Neuronal stem cell (in vitro differentiated cells): Measurements from ENCODE around the gene CNTFR.

Experiments
- DNase-seq: peaks from one replicate; pipeline ENCODE4 v3.0.0-alpha.2; 2013; ENCODE audit warnings: low spot score
- H2AFZ ChIP-seq: one replicate; pipeline ENCODE4 v1.6.1; 2013; ENCODE audit warnings: mild to moderate bottlenecking, low read length, inconsistent platforms
- H2AK5ac ChIP-seq: 2 replicates; pipeline ENCODE4 v1.6.1; 2013; ENCODE audit warnings: low read depth, mild to moderate bottlenecking, inconsistent platforms, low read length, moderate library complexity, mixed read lengths
- H2BK120ac ChIP-seq: 2 replicates; pipeline ENCODE4 v1.6.1; 2013; ENCODE audit warnings: low read depth, mild to moderate bottlenecking, inconsistent platforms, low read length, moderate library complexity, mixed read lengths
- H2BK12ac ChIP-seq: one replicate; pipeline ENCODE4 v1.6.1; 2013; ENCODE audit warnings: low read length, inconsistent platforms
- H2BK15ac ChIP-seq: 2 replicates; pipeline ENCODE4 v1.6.1; 2013; ENCODE audit warnings: mild to moderate bottlenecking, low read length, inconsistent platforms, mixed read lengths
- H2BK5ac ChIP-seq: one replicate; pipeline ENCODE4 v1.6.1; 2013; ENCODE audit warnings: inconsistent platforms, mild to moderate bottlenecking, low read length, moderate library complexity
- H3K14ac ChIP-seq: one replicate; pipeline ENCODE4 v1.6.1; 2013; ENCODE audit warnings: low read length, inconsistent platforms
- H3K18ac ChIP-seq: 2 replicates; pipeline ENCODE4 v1.6.1; 2013; ENCODE audit warnings: low read length, inconsistent platforms
- H3K23ac ChIP-seq: 2 replicates; pipeline ENCODE4 v1.6.1; 2013; ENCODE audit warnings: low read depth, mild to moderate bottlenecking, mixed read lengths, low read length, inconsistent platforms; ENCODE audit not compliant: poor library complexity
- H3K27ac ChIP-seq: replicated peaks from 3 replicates; pipeline ENCODE4 v1.5.1; 2013; ENCODE audit warnings: low read length, inconsistent platforms
- H3K27me3 ChIP-seq, 3 experiments: 2 replicates each; pipeline ENCODE4 v1.6.1; 2013; ENCODE audit warnings: low read length in 3 of 3, mild to moderate bottlenecking in 2 of 3, inconsistent platforms in 1 of 3, low read depth in 1 of 3, mixed read lengths in 1 of 3, moderate library complexity in 1 of 3; ENCODE audit not compliant: control insufficient read depth in 3 of 3, insufficient read depth in 3 of 3
- H3K36me3 ChIP-seq, 2 donors: replicated peaks in 1 of 2; 2 replicates each; pipeline ENCODE4 v1.6.1; 2013; ENCODE audit warnings: low read length in 2 of 2; ENCODE audit not compliant: control insufficient read depth in 2 of 2, insufficient read depth in 2 of 2
- H3K4ac ChIP-seq: 2 replicates; pipeline ENCODE4 v1.6.1; 2013; ENCODE audit warnings: inconsistent platforms, mild to moderate bottlenecking, low read length, moderate library complexity
- H3K4me1 ChIP-seq, 2 donors: 1 replicate in 1 of 2; 2 replicates in 1 of 2; pipeline ENCODE4 v1.6.1; 2013; ENCODE audit warnings: low read length in 2 of 2, low read depth in 1 of 2; ENCODE audit not compliant: control insufficient read depth in 2 of 2, insufficient read depth in 1 of 2
- H3K4me2 ChIP-seq: one replicate; pipeline ENCODE4 v1.6.1; 2013; ENCODE audit warnings: mild to moderate bottlenecking, low read length, inconsistent platforms; ENCODE audit not compliant: insufficient read depth, poor library complexity, severe bottlenecking
- H3K4me3 ChIP-seq, 2 donors: 2 replicates each; pipeline ENCODE4 v1.5.1; 2013; ENCODE audit warnings: low read length in 2 of 2, mild to moderate bottlenecking in 2 of 2, inconsistent platforms in 1 of 2, moderate library complexity in 1 of 2
- H3K79me1 ChIP-seq: one replicate; pipeline ENCODE4 v1.6.1; 2013; ENCODE audit warnings: low read depth, mild to moderate bottlenecking, inconsistent platforms, low read length, moderate library complexity
- H3K9ac ChIP-seq: one replicate; pipeline ENCODE4 v1.6.1; 2013; ENCODE audit warnings: mild to moderate bottlenecking, low read depth, low read length, inconsistent platforms; ENCODE audit not compliant: poor library complexity
- H3K9me3 ChIP-seq, 2 donors: replicated peaks in 1 of 2; 2 replicates each; pipeline versions ENCODE3 to v1.6.1; 2013; ENCODE audit warnings: low read length in 2 of 2, mild to moderate bottlenecking in 2 of 2, inconsistent platforms in 1 of 2, low read depth in 1 of 2, mixed read lengths in 1 of 2, moderate library complexity in 1 of 2; ENCODE audit not compliant: control insufficient read depth in 2 of 2, insufficient read depth in 1 of 2
- H4K8ac ChIP-seq: one replicate; pipeline ENCODE4 v1.6.1; 2013; ENCODE audit warnings: low read depth, mild to moderate bottlenecking, inconsistent platforms, low read length, moderate library complexity
- H4K91ac ChIP-seq: one replicate; pipeline ENCODE4 v1.6.1; 2013; ENCODE audit warnings: low read length, low read depth, mild to moderate bottlenecking, inconsistent platforms; ENCODE audit not compliant: poor library complexity
- WGBS, 2 donors: extraction: QIAGEN DNeasy Blood & Tissue Kit; methylation state at CpG; one replicate each; pipeline ENCODE4 v1.1.7; 2013; ENCODE audit warnings: missing lambda C conversion rate in 2 of 2, mixed read lengths in 1 of 2; ENCODE audit not compliant: insufficient read length in 2 of 2, insufficient replicate concordance in 1 of 2; ENCODE audit errors: extremely low coverage in 2 of 2; 5-methylcytosine and 5-hydroxymethylcytosine counted together

CNTFR gene

GRCh38 chr9:34610434-34611206 is 21.1 kb upstream of the CNTFR start:
- peak overlapping the region in 1 of 2 donors; percentile 73 for H3K4me3 ChIP-seq
- peak overlapping the region; percentile 12 for H3K14ac ChIP-seq
- no peaks in the 10 kb centered on the region for H3K9me3 ChIP-seq
- peaks cover 11 to 19% of the 10 kb centered on the region in 2 donors for H3K36me3 ChIP-seq
- H3K4ac ChIP-seq, result no peak overlapping the region
- no peak overlapping the region for H3K23ac ChIP-seq
- H4K91ac ChIP-seq, result no peak overlapping the region
- H3K79me1 ChIP-seq, result peaks cover 6% of the 10 kb centered on the region
- peak overlapping the region; percentile 27 for H2BK12ac ChIP-seq
- H2BK15ac ChIP-seq, result peak overlapping the region; percentile 6
- H3K9ac ChIP-seq, result peak overlapping the region; percentile 93
- H4K8ac ChIP-seq, result no peak overlapping the region
- H2AK5ac ChIP-seq, result peak overlapping the region; percentile 71
- peaks cover 0 to 8% (median 0%) of the 10 kb centered on the region in 3 experiments for H3K27me3 ChIP-seq
- H3K4me2 ChIP-seq, result peak overlapping the region; percentile 80
- peak overlapping the region; percentile 83 for H2BK5ac ChIP-seq
- peaks cover 9 to 13% of the 10 kb centered on the region in 2 donors for H3K4me1 ChIP-seq
- no peak for DNase-seq
- no peak overlapping the region for H3K27ac ChIP-seq
- no peak overlapping the region for H2AFZ ChIP-seq
- peak overlapping the region; percentile 11 for H2BK120ac ChIP-seq
- WGBS, 2 donors, result no CpG with 5 or more reads among the region's 20 CpGs
- peak overlapping the region; percentile 83 for H3K18ac ChIP-seq

GRCh38 chr9:34607331-34607730 is 17.8 kb upstream of the CNTFR start:
- Histone ChIP-seq H3K18ac (no peak overlapping the region), H3K27ac (no peak overlapping the region), H4K8ac (no peak overlapping the region)

GRCh38 chr9:34606905-34607304 is 17.4 kb upstream of the CNTFR start:
- no peak overlapping the region for H2BK5ac ChIP-seq
- H3K23ac ChIP-seq, result no peak overlapping the region
- DNase-seq, result no peak
- no peak overlapping the region for H2AFZ ChIP-seq
- no peak overlapping the region for H3K4me3 ChIP-seq
- H2BK120ac ChIP-seq, result no peak overlapping the region
- H2BK15ac ChIP-seq, result no peak overlapping the region
- no peak overlapping the region for H3K14ac ChIP-seq
- WGBS, 2 donors, result no CpG with 5 or more reads among the region's 3 CpGs
- H2BK12ac ChIP-seq, result no peak overlapping the region
- H3K4ac ChIP-seq, result no peak overlapping the region
- peaks cover 3 to 10% of the 10 kb centered on the region in 2 donors for H3K36me3 ChIP-seq
- peaks cover 6% of the 10 kb centered on the region for H3K79me1 ChIP-seq
- no peak overlapping the region for H4K8ac ChIP-seq
- H3K4me2 ChIP-seq, result no peak overlapping the region
- no peaks in the 10 kb centered on the region for H3K9me3 ChIP-seq
- H3K18ac ChIP-seq, result no peak overlapping the region
- H3K9ac ChIP-seq, result no peak overlapping the region
- H3K27me3 ChIP-seq, result peaks cover 0 to 8% (median 0%) of the 10 kb centered on the region in 3 experiments
- H3K4me1 ChIP-seq, result peaks cover 14 to 15% of the 10 kb centered on the region in 2 donors
- H4K91ac ChIP-seq, result no peak overlapping the region
- H3K27ac ChIP-seq, result no peak overlapping the region
- no peak overlapping the region for H2AK5ac ChIP-seq

More at GRCh38 chr9:34607331-34607730, 17.8 kb upstream of the CNTFR start:
- H2BK5ac ChIP-seq, result no peak overlapping the region
- H3K79me1 ChIP-seq, result peaks cover 6% of the 10 kb centered on the region
- no peak overlapping the region for H4K91ac ChIP-seq
- H3K4me3 ChIP-seq, result no peak overlapping the region
- no peak overlapping the region for H3K23ac ChIP-seq
- peaks cover 3 to 10% of the 10 kb centered on the region in 2 donors for H3K36me3 ChIP-seq
- H3K9ac ChIP-seq, result no peak overlapping the region
- H3K4me1 ChIP-seq, result peaks cover 11 to 13% of the 10 kb centered on the region in 2 donors
- no peak overlapping the region for H3K4me2 ChIP-seq
- peaks cover 0 to 8% (median 0%) of the 10 kb centered on the region in 3 experiments for H3K27me3 ChIP-seq
- no peak overlapping the region for H3K4ac ChIP-seq
- no CpG with 5 or more reads among the region's 2 CpGs for WGBS, 2 donors
- no peak overlapping the region for H3K14ac ChIP-seq
- H2BK12ac ChIP-seq, result no peak overlapping the region
- no peak overlapping the region for H2AK5ac ChIP-seq
- H3K9me3 ChIP-seq, result no peaks in the 10 kb centered on the region
- no peak overlapping the region for H2BK120ac ChIP-seq
- H2BK15ac ChIP-seq, result no peak overlapping the region
- DNase-seq, result no peak
- H2AFZ ChIP-seq, result no peak overlapping the region

- Histone ChIP-seq H3K36me3 (peaks cover 3 to 10% of the 10 kb centered on the region in 2 donors), H3K4me1 (peaks cover 12 to 19% of the 10 kb centered on the region in 2 donors), H3K4me2 (no peak overlapping the region), H3K9ac (no peak overlapping the region), H3K4ac (no peak overlapping the region), H2AK5ac (no peak overlapping the region), H3K79me1 (peaks cover 3% of the 10 kb centered on the region), H2BK15ac (no peak overlapping the region), H3K14ac (no peak overlapping the region), H3K4me3 (no peak overlapping the region), H3K27ac (no peak overlapping the region), H4K8ac (no peak overlapping the region), H3K27me3 (peaks cover 0 to 8% (median 0%) of the 10 kb centered on the region in 3 experiments), H4K91ac (no peak overlapping the region), H3K23ac (no peak overlapping the region), H3K9me3 (no peaks in the 10 kb centered on the region), H2BK120ac (no peak overlapping the region), H2AFZ (no peak overlapping the region), H3K18ac (no peak overlapping the region), H2BK5ac (no peak overlapping the region), H2BK12ac (no peak overlapping the region)
- DNase-seq, result no peak
Measured at GRCh38 chr9:34606190-34606589, 16.7 kb upstream of the CNTFR start.
